Endothelial cell of umbilical vein (primary cell): ENCODE results near the gene CALML6. TPM values are rescaled to one million over a fixed set of nuclear protein-coding genes. Genes with fewer than 3 reads are reported as not detected.

Source experiments
- BruUV-seq: library from RNA; stranded (reverse); fragments of 400-500 nt; replicated peaks from 2 replicates; lab custom pipeline; 2021; lab: Mats Ljungman, UMichigan
- CTCF ChIA-PET: fragments of 300-600, 350-600 bp; sonication (Branson Sonifier 250); formaldehyde crosslinking; loops from one replicate; lab custom pipeline; 2021; ENCODE audit warnings: antibody characterized with exemption, inconsistent platforms; lab: Charles Lee
- POLR2A ChIA-PET: fragments of 300-600, 350-600 bp; sonication (Branson Sonifier 250); formaldehyde crosslinking; loops from one replicate; lab custom pipeline; 2021; ENCODE audit warnings: antibody characterized with exemption, inconsistent platforms; lab: Charles Lee
- DNase-seq: peaks from one replicate; pipeline ENCODE4 v3.0.0-alpha.2; 2011; ENCODE audit warnings: low read depth, low spot score
- FAIRE-seq: peaks from 2 replicates; lab custom pipeline; 2011; peaks lifted over from hg19 to GRCh38; lab: Jason Lieb, UNC
- H2AFZ ChIP-seq: 2 replicates; pipeline ENCODE4 v1.6.0; 2012; ENCODE audit warnings: low read depth, low read length, control low read depth, inconsistent platforms
- H3K27ac ChIP-seq: 2 replicates; pipeline ENCODE4 v1.5.1; 2011; ENCODE audit warnings: low read depth, mild to moderate bottlenecking, control low read depth, low read length, moderate library complexity; ENCODE audit not compliant: insufficient read depth
- H3K27me3 ChIP-seq, 2 experiments: 2 replicates each; pipeline versions ENCODE4 v1.6.0 to v1.6.1; 2011; ENCODE audit warnings: low read length in 2 of 2, mixed read lengths in 1 of 2; ENCODE audit not compliant: control insufficient read depth in 2 of 2, insufficient read depth in 2 of 2
- H3K36me3 ChIP-seq, 2 experiments: 2 replicates in 1 of 2; 3 replicates in 1 of 2; pipeline ENCODE4 v1.5.1; 2011; ENCODE audit warnings: low read length in 2 of 2, mild to moderate bottlenecking in 1 of 2, moderate library complexity in 1 of 2; ENCODE audit not compliant: control insufficient read depth in 2 of 2, insufficient read depth in 2 of 2; ENCODE audit errors: extremely low read depth in 1 of 2
- H3K4me1 ChIP-seq: 3 replicates; pipeline ENCODE4 v1.5.1; 2011; ENCODE audit warnings: mild to moderate bottlenecking, low read length; ENCODE audit not compliant: control insufficient read depth, insufficient read depth; ENCODE audit errors: extremely low read depth
- H3K4me2 ChIP-seq: 2 replicates; pipeline ENCODE4 v1.6.1; 2011; ENCODE audit warnings: low read length, control low read depth, mixed read lengths; ENCODE audit not compliant: insufficient read depth
- H3K4me3 ChIP-seq, 3 experiments: fragments of 200-600 bp in 1 of 3; sonication (generic), shearing (Covaris generic) in 1 of 3; replicated peaks in 1 of 3; 2 replicates each; pipeline ENCODE4 v1.5.1; 2011 to 2016; ENCODE audit warnings: control low read depth in 3 of 3, low read length in 3 of 3, mild to moderate bottlenecking in 2 of 3, inconsistent platforms in 1 of 3, low read depth in 1 of 3, moderate library complexity in 1 of 3; ENCODE audit not compliant: insufficient read depth in 1 of 3
- H3K79me2 ChIP-seq: 2 replicates; pipeline ENCODE4 v1.6.0; 2012; ENCODE audit warnings: low read length, inconsistent platforms; ENCODE audit not compliant: control insufficient read depth, insufficient read depth
- H3K9ac ChIP-seq: replicated peaks from 2 replicates; pipeline ENCODE3; 2011; ENCODE audit warnings: low read length, control low read depth; ENCODE audit not compliant: insufficient read depth; ENCODE audit errors: extremely low read depth
- H3K9me1 ChIP-seq: replicated peaks from 3 replicates; pipeline ENCODE4 v1.6.0; 2011; ENCODE audit warnings: mild to moderate bottlenecking, low read length; ENCODE audit not compliant: control insufficient read depth, insufficient read depth; ENCODE audit errors: extremely low read depth
- H3K9me3 ChIP-seq: replicated peaks from 2 replicates; pipeline ENCODE4 v1.5.1; 2012; ENCODE audit warnings: low read length, inconsistent platforms; ENCODE audit not compliant: control insufficient read depth, insufficient read depth
- H4K20me1 ChIP-seq: replicated peaks from 2 replicates; pipeline ENCODE3; 2011; ENCODE audit warnings: mild to moderate bottlenecking, low read length; ENCODE audit not compliant: control insufficient read depth, insufficient read depth; ENCODE audit errors: extremely low read depth
- FOS ChIP-seq: IDR thresholded peaks from 2 replicates; pipeline ENCODE4 v1.6.1; 2011; ENCODE audit warnings: mild to moderate bottlenecking, low read length, moderate library complexity, borderline replicate concordance; ENCODE audit not compliant: insufficient read depth
- MYC ChIP-seq: IDR thresholded peaks from one replicate; pipeline ENCODE4 v1.6.1; 2011; ENCODE audit warnings: mild to moderate bottlenecking, low read depth, low read length
- dilution Hi-C: fragments of 300-500 bp; cut with MboI; formaldehyde crosslinking; loops from one replicate; pipeline ENCODE4 v1.15.0; 2019; ENCODE audit warnings: low sequenced_read_pairs; ENCODE audit not compliant: extremely low pct_ligation_motif_present
- intact Hi-C: fragments of 100-400 bp; cut with micrococcal nuclease; formaldehyde crosslinking; loops from one replicate; pipeline ENCODE4 v1.10.0; 2022
- polyA plus RNA-seq, 4 experiments: library from polyadenylated mRNA; depleted of rRNA in 3 of 4; stranded (reverse) in 3 of 4; unstranded in 1 of 4; fragments of >200 nt; gene quantifications; 2 replicates each; pipeline versions ENCODE4 v1.2.1 to v1.2.3, GENCODE V29; 2011 to 2012; ENCODE audit warnings: missing spikeins in 1 of 4
- total RNA-seq: library from RNA; stranded (reverse); gene quantifications from 2 replicates; pipeline ENCODE4 v1.2.3, GENCODE V29; 2021
- TF ChIP-seq, protein P1 (sequence below), 2 donors: IDR thresholded peaks; 1 replicate in 1 of 2; 2 replicates in 1 of 2; pipeline ENCODE4 v1.5.1; 2011; ENCODE audit warnings: low read length in 2 of 2, mild to moderate bottlenecking in 2 of 2, moderate library complexity in 2 of 2, control low read depth in 1 of 2, inconsistent platforms in 1 of 2, low read depth in 1 of 2; ENCODE audit not compliant: insufficient read depth in 1 of 2; ENCODE audit errors: extremely low read depth in 1 of 2

CALML6 gene
- total and polyA plus RNA-seq, 2 donors (not counting 3 experiments of a cell fraction or from before 2014, with no cell fraction given) = 0.36 to 0.44 TPM

DNA sequence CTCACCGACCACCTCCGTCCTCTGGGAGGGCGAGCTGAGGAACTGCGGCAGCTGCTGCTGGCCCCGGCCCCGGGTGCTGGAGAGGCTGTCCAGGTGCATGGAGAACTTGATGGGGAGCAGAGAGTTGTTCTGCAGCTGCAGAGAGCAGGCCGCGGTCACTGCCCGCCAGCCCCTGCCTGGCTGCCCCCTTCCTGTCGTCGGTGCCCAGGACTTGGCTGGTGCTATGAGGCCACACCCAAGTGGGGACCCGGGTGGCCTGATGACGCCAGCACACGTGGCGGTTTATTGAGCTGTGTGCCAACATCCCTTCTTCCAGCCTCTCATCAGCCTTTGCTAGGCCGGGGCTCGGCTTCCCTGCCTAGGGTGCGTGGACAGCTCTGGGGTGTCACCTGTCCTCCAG, 9.3 kb downstream of the CALML6 start:
- no peak overlapping the region for H2AFZ ChIP-seq
- DNase-seq (no peak), FAIRE-seq (no peak)
- TF ChIP-seq MYC = no peak
- TF ChIP-seq FOS = no peak
- no peaks in the 10 kb centered on the region for H3K4me1 ChIP-seq
- H3K27me3 ChIP-seq = no peaks in the 10 kb centered on the region
- POLR2A ChIA-PET = no interaction called here
- no peak overlapping the region for H3K27ac ChIP-seq
- no peak overlapping the region for H3K9ac ChIP-seq
- H4K20me1 ChIP-seq = no peaks in the 10 kb centered on the region
- no TSS peak for BruUV-seq
- CTCF ChIA-PET = interaction anchor here (1.0 kb wide), 1 partner anchor 15 kb away, joined by 3 read pairs; no protein-coding TSS in a partner anchor
- no peaks in the 10 kb centered on the region for H3K9me1 ChIP-seq
- intact Hi-C loops (no loop called here), dilution Hi-C loops (no loop called here)
- no peaks in the 10 kb centered on the region for H3K9me3 ChIP-seq
- no peaks in the 10 kb centered on the region for H3K36me3 ChIP-seq
- H3K79me2 ChIP-seq = no peaks in the 10 kb centered on the region
- H3K4me3 ChIP-seq = no peak overlapping the region
- no peak overlapping the region for H3K4me2 ChIP-seq

DNA sequence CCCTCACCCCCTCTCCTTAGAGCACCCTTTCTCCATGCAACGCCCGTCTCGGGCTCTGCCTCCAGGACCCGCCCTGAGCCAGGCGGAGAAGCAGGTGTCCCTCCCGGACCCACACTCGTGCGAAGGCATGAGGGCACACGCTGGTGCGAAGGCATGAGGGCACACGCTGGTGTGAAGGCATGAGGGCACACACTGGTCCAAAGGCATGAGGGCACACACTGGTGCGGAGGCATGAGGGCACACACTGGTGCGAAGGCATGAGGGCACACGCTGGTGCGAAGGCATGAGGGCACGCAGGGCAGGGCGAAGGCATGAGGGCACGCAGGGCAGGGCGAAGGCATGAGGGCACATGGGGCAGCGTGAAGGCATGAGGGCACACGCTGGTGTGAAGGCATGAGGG, 9.8 kb downstream of the CALML6 start:
- POLR2A ChIA-PET = no interaction called here
- intact Hi-C loops (no loop called here), dilution Hi-C loops (no loop called here)
- Histone ChIP-seq H3K36me3 (no peaks in the 10 kb centered on the region), H3K9ac (no peak overlapping the region), H3K4me2 (no peak overlapping the region), H3K9me1 (no peaks in the 10 kb centered on the region), H2AFZ (no peak overlapping the region), H3K79me2 (no peaks in the 10 kb centered on the region), H3K9me3 (no peaks in the 10 kb centered on the region), H3K27ac (no peak overlapping the region), H3K27me3 (no peaks in the 10 kb centered on the region), H3K4me3 (no peak overlapping the region), H3K4me1 (no peaks in the 10 kb centered on the region), H4K20me1 (no peaks in the 10 kb centered on the region)
- CTCF ChIA-PET = interaction anchor here (1.0 kb wide), 1 partner anchor 15 kb away, joined by 3 read pairs; no protein-coding TSS in a partner anchor
- TF ChIP-seq FOS = no peak
- TF ChIP-seq, protein P1, sequence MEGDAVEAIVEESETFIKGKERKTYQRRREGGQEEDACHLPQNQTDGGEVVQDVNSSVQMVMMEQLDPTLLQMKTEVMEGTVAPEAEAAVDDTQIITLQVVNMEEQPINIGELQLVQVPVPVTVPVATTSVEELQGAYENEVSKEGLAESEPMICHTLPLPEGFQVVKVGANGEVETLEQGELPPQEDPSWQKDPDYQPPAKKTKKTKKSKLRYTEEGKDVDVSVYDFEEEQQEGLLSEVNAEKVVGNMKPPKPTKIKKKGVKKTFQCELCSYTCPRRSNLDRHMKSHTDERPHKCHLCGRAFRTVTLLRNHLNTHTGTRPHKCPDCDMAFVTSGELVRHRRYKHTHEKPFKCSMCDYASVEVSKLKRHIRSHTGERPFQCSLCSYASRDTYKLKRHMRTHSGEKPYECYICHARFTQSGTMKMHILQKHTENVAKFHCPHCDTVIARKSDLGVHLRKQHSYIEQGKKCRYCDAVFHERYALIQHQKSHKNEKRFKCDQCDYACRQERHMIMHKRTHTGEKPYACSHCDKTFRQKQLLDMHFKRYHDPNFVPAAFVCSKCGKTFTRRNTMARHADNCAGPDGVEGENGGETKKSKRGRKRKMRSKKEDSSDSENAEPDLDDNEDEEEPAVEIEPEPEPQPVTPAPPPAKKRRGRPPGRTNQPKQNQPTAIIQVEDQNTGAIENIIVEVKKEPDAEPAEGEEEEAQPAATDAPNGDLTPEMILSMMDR (IDR thresholded peaks at IDR 0.05; ENCODE audit: extremely low read depth in 1 of 2, insufficient read depth in 1 of 2, low read depth in 1 of 2, low read length in 2 of 2) = no peak
- no TSS peak for BruUV-seq
- DNase-seq = no peak
- FAIRE-seq = no peak
